ENCODE results near the gene GJB3. TPM values are rescaled to one million over a fixed set of nuclear protein-coding genes. Genes with fewer than 3 reads are reported as not detected.

Gene GJB3
- total and polyA plus RNA-seq, 2 experiments from 2014 or later: 0.43 TPM; not detected in 1

DNA sequence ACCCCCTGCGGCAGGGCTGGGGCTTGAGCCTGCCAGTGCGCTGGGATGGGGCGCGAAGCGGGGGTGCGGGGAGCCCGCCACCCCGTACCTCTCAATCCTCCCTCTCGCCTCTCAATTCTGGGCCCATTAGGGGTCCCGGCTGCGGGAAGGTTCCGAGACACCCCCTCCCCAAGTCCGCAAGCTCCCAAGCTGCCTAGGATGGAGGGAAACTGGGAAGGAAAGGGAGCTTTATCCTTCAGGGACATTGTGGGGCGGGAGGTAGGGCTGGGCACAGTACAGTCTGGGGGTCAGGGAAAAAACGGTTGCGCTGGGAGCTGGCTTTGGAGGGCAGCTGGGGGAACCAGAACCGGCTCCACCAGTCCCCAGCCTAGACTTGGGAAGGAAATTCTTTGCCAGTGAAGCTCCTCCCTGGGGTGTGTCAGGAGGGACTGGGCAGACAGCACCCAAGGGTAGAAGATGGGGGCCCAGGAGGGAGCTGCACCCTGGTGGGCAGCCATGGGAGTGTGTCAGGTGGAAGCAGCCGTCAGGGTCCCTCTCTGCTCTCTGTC lies 904 bp downstream of the GJB3 start:
- Histone ChIP-seq H3F3A (ENCODE audit: insufficient read depth) (peaks cover 6% of the 10 kb centered on the region; the same call in 1 of the 2 replicates), H3K4me2 (ENCODE audit: unreplicated experiment) (peak overlapping the region; percentile 51), H3K36me3 (ENCODE audit: low read depth) (no peaks in the 10 kb centered on the region), H3K4me3 (peak overlapping the region; percentile 54), H3K9ac (no peak overlapping the region), H2AFZ (peak overlapping the region; percentile 58; the same call in 1 of the 2 replicates), H3K27me3 (replicated peaks; ENCODE audit: insufficient read depth) (peaks cover 32% of the 10 kb centered on the region), H3K9me2 (ENCODE audit: insufficient read depth) (no peaks in the 10 kb centered on the region), H4K20me1 (ENCODE audit: insufficient read depth) (no peaks in the 10 kb centered on the region), H3K79me2 (ENCODE audit: insufficient read depth) (no peaks in the 10 kb centered on the region), H3K9me3 (ENCODE audit: low read depth) (no peaks in the 10 kb centered on the region), H3K4me1 (ENCODE audit: insufficient read depth) (0 out of 2 replicates have a peak, but pooled peaks cover 5% of the 10 kb centered on the region), H3K27ac (no peak overlapping the region)
- DNase-seq: no peak
- 4 to 7% methylated on average over 16 to 18 of the region's 18 CpGs for WGBS, 2 experiments (ENCODE audit: low coverage in 1 of 2, low lambda C conversion rate in 2 of 2, missing lambda C conversion rate in 2 of 2)
- TF ChIP-seq EZH2phosphoT487 (IDR thresholded peaks at IDR 0.05; ENCODE audit: insufficient read depth, low read depth): no peak
- no peak for TF ChIP-seq EZH2 (IDR thresholded peaks at IDR 0.05; ENCODE audit: insufficient read depth, poor library complexity, severe bottlenecking)
- in situ Hi-C loops (cut with MboI): no loop called here

DNA sequence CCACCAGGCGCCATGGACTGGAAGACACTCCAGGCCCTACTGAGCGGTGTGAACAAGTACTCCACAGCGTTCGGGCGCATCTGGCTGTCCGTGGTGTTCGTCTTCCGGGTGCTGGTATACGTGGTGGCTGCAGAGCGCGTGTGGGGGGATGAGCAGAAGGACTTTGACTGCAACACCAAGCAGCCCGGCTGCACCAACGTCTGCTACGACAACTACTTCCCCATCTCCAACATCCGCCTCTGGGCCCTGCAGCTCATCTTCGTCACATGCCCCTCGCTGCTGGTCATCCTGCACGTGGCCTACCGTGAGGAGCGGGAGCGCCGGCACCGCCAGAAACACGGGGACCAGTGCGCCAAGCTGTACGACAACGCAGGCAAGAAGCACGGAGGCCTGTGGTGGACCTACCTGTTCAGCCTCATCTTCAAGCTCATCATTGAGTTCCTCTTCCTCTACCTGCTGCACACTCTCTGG lies 3.8 kb downstream of the GJB3 start:
- Histone ChIP-seq H3K9ac (no peak overlapping the region), H3K4me2 (ENCODE audit: unreplicated experiment) (no peak overlapping the region), H3K36me3 (ENCODE audit: low read depth) (no peaks in the 10 kb centered on the region), H3K27me3 (replicated peaks; ENCODE audit: insufficient read depth) (peaks cover 21% of the 10 kb centered on the region), H3K4me3 (no peak overlapping the region), H3F3A (ENCODE audit: insufficient read depth) (no peaks in the 10 kb centered on the region), H2AFZ (no peak overlapping the region), H3K4me1 (ENCODE audit: insufficient read depth) (0 out of 2 replicates have a peak, but pooled peaks cover 5% of the 10 kb centered on the region), H3K9me2 (ENCODE audit: insufficient read depth) (no peaks in the 10 kb centered on the region), H3K9me3 (ENCODE audit: low read depth) (no peaks in the 10 kb centered on the region), H4K20me1 (ENCODE audit: insufficient read depth) (no peaks in the 10 kb centered on the region), H3K27ac (no peak overlapping the region), H3K79me2 (ENCODE audit: insufficient read depth) (no peaks in the 10 kb centered on the region)
- TF ChIP-seq EZH2phosphoT487 (IDR thresholded peaks at IDR 0.05; ENCODE audit: insufficient read depth, low read depth): no peak
- no peak for TF ChIP-seq EZH2 (IDR thresholded peaks at IDR 0.05; ENCODE audit: insufficient read depth, poor library complexity, severe bottlenecking)
- 82 to 88% methylated on average over 28 of the region's 28 CpGs for WGBS, 2 experiments (ENCODE audit: low coverage in 1 of 2, low lambda C conversion rate in 2 of 2, missing lambda C conversion rate in 2 of 2)
- in situ Hi-C loops (cut with MboI): no loop called here
- no peak for DNase-seq

DNA sequence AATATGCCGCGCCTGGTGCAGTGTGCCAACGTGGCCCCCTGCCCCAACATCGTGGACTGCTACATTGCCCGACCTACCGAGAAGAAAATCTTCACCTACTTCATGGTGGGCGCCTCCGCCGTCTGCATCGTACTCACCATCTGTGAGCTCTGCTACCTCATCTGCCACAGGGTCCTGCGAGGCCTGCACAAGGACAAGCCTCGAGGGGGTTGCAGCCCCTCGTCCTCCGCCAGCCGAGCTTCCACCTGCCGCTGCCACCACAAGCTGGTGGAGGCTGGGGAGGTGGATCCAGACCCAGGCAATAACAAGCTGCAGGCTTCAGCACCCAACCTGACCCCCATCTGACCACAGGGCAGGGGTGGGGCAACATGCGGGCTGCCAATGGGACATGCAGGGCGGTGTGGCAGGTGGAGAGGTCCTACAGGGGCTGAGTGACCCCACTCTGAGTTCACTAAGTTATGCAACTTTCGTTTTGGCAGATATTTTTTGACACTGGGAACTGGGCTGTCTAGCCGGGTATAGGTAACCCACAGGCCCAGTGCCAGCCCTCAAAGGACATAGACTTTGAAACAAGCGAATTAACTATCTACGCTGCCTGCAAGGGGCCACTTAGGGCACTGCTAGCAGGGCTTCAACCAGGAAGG lies 4.3 kb downstream of the GJB3 start:
- Histone ChIP-seq H3K4me2 (ENCODE audit: unreplicated experiment) (no peak overlapping the region), H3K4me3 (no peak overlapping the region), H3K27me3 (replicated peaks; ENCODE audit: insufficient read depth) (peaks cover 15% of the 10 kb centered on the region), H3K9ac (no peak overlapping the region), H3K36me3 (ENCODE audit: low read depth) (no peaks in the 10 kb centered on the region), H3F3A (ENCODE audit: insufficient read depth) (no peaks in the 10 kb centered on the region), H4K20me1 (ENCODE audit: insufficient read depth) (no peaks in the 10 kb centered on the region), H3K4me1 (ENCODE audit: insufficient read depth) (0 out of 2 replicates have a peak, but pooled peaks cover 5% of the 10 kb centered on the region), H2AFZ (no peak overlapping the region), H3K9me3 (ENCODE audit: low read depth) (no peaks in the 10 kb centered on the region), H3K9me2 (ENCODE audit: insufficient read depth) (no peaks in the 10 kb centered on the region), H3K79me2 (ENCODE audit: insufficient read depth) (no peaks in the 10 kb centered on the region), H3K27ac (no peak overlapping the region)
- in situ Hi-C loops (cut with MboI): no loop called here
- TF ChIP-seq EZH2phosphoT487 (IDR thresholded peaks at IDR 0.05; ENCODE audit: insufficient read depth, low read depth) (no peak), EZH2 (IDR thresholded peaks at IDR 0.05; ENCODE audit: insufficient read depth, poor library complexity, severe bottlenecking) (no peak)
- no peak for DNase-seq
- whole genome bisulfite sequencing, 2 experiments (ENCODE audit: low coverage in 1 of 2, low lambda C conversion rate in 2 of 2, missing lambda C conversion rate in 2 of 2): 80 to 81% methylated on average over 21 to 22 of the region's 22 CpGs

DNA sequence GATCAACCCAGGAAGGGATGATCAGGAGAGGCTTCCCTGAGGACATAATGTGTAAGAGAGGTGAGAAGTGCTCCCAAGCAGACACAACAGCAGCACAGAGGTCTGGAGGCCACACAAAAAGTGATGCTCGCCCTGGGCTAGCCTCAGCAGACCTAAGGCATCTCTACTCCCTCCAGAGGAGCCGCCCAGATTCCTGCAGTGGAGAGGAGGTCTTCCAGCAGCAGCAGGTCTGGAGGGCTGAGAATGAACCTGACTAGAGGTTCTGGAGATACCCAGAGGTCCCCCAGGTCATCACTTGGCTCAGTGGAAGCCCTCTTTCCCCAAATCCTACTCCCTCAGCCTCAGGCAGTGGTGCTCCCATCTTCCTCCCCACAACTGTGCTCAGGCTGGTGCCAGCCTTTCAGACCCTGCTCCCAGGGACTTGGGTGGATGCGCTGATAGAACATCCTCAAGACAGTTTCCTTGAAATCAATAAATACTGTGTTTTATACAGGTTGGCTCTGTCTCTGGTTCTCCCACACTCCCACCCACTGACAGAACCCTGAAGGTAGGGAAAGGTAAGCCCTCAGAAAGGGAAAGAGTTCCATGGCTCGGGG lies 5.0 kb downstream of the GJB3 start:
- no peak overlapping the region for H3K4me2 ChIP-seq (ENCODE audit: unreplicated experiment)
- H3K27me3 ChIP-seq (replicated peaks; ENCODE audit: insufficient read depth): peaks cover 9% of the 10 kb centered on the region
- no peaks in the 10 kb centered on the region for H3K79me2 ChIP-seq (ENCODE audit: insufficient read depth)
- no peaks in the 10 kb centered on the region for H3K36me3 ChIP-seq (ENCODE audit: low read depth)
- WGBS, 2 experiments (ENCODE audit: low coverage in 1 of 2, low lambda C conversion rate in 2 of 2, missing lambda C conversion rate in 2 of 2): 41 to 47% methylated on average over 4 of the region's 4 CpGs
- DNase-seq: no peak
- no peaks in the 10 kb centered on the region for H3F3A ChIP-seq (ENCODE audit: insufficient read depth)
- H2AFZ ChIP-seq: no peak overlapping the region
- H3K9ac ChIP-seq: no peak overlapping the region
- 0 out of 2 replicates have a peak, but pooled peaks cover 5% of the 10 kb centered on the region for H3K4me1 ChIP-seq (ENCODE audit: insufficient read depth)
- no peaks in the 10 kb centered on the region for H3K9me3 ChIP-seq (ENCODE audit: low read depth)
- no peaks in the 10 kb centered on the region for H4K20me1 ChIP-seq (ENCODE audit: insufficient read depth)
- no peak overlapping the region for H3K27ac ChIP-seq
- in situ Hi-C loops (cut with MboI): no loop called here
- no peak for TF ChIP-seq EZH2 (IDR thresholded peaks at IDR 0.05; ENCODE audit: insufficient read depth, poor library complexity, severe bottlenecking)
- no peak for TF ChIP-seq EZH2phosphoT487 (IDR thresholded peaks at IDR 0.05; ENCODE audit: insufficient read depth, low read depth)
- H3K9me2 ChIP-seq (ENCODE audit: insufficient read depth): no peaks in the 10 kb centered on the region
- H3K4me3 ChIP-seq: no peak overlapping the region

Data from GM23248 (cell line).